ENCODE data around the gene CLEC17A.
"Not testable (repeated sequence)": the region's sequence is repeated elsewhere in the genome, so short reads cannot be mapped to it uniquely, and the experiment has no call there.

The CLEC17A gene

GRCh38 chr19:14582894-14583340 lies at the start of gene CLEC17A:
Gene CLEC17A (plus strand): TSS chr19:14583084. CDS start chr19:14583161, 77 bp downstream.
- no peak for DNase-seq

- DNase-seq, result no peak
Measured at GRCh38 chr19:14533450-14533849, 49.4 kb upstream of the CLEC17A start.

- peak; percentile 95 for DNase-seq
Measured at GRCh38 chr19:14536926-14537692, 45.8 kb upstream of the CLEC17A start.

- DNase-seq, result no peak
Measured at GRCh38 chr19:14540741-14541525, 42.0 kb upstream of the CLEC17A start.

- not testable (repeated sequence) for DNase-seq
Measured at GRCh38 chr19:14541979-14542378, 40.9 kb upstream of the CLEC17A start.

GRCh38 chr19:14542711-14543328 lies 40.1 kb upstream of the CLEC17A start:
- no peak for DNase-seq

GRCh38 chr19:14544047-14544446 lies 38.8 kb upstream of the CLEC17A start:
- no peak for DNase-seq

GRCh38 chr19:14544977-14545715 lies 37.7 kb upstream of the CLEC17A start:
- no peak for DNase-seq

GRCh38 chr19:14545716-14546082 lies 37.2 kb upstream of the CLEC17A start:
- DNase-seq, result no peak

- no peak for DNase-seq
Measured at GRCh38 chr19:14550201-14550754, 32.6 kb upstream of the CLEC17A start.

- DNase-seq, result peak; percentile 67
Measured at GRCh38 chr19:14551134-14552005, 31.5 kb upstream of the CLEC17A start.

- not testable (repeated sequence) for DNase-seq
Measured at GRCh38 chr19:14552006-14552360, 30.9 kb upstream of the CLEC17A start.

- no peak for DNase-seq
Measured at GRCh38 chr19:14553042-14553938, 29.6 kb upstream of the CLEC17A start.

- DNase-seq, result no peak
Measured at GRCh38 chr19:14553939-14554243, 29.0 kb upstream of the CLEC17A start.

GRCh38 chr19:14554382-14554812 lies 28.5 kb upstream of the CLEC17A start:
- DNase-seq, result peak; percentile 56

GRCh38 chr19:14555918-14556661 lies 26.8 kb upstream of the CLEC17A start:
- DNase-seq, result no peak

GRCh38 chr19:14556662-14557188 lies 26.2 kb upstream of the CLEC17A start:
- DNase-seq, result peak; percentile 84

- DNase-seq, result no peak
Measured at GRCh38 chr19:14558370-14559066, 24.4 kb upstream of the CLEC17A start.

Data from NCI-H82 (cell line).